ENCODE results near the gene CCDC197.
A peak's percentile ranks its signal among the peaks of the same experiment; 100 is the strongest.

The CCDC197 gene

GRCh38 chr14:93956514-93957332, 40.4 kb upstream of the CCDC197 start (continued):
- no peak for TF ChIP-seq ZBTB17 (tag by site-specific recombination; IDR thresholded peaks at IDR 0.05)
- TF ChIP-seq ZIC2 (tag by site-specific recombination; IDR thresholded peaks at IDR 0.05), result peak; percentile 94
- no peak for TF ChIP-seq YY2 (tag by site-specific recombination; IDR thresholded peaks at IDR 0.05)

GRCh38 chr14:93957333-93957710, 39.8 kb upstream of the CCDC197 start:
- H3K4me1 ChIP-seq (ENCODE audit: control insufficient read depth, insufficient read depth, low read length), result peaks cover 6% of the 10 kb centered on the region
- CTCF ChIA-PET, result interaction anchor here (1.7 kb wide), 1 partner anchor 18 kb away, joined by 8 read pairs; no protein-coding TSS in a partner anchor

GRCh38 chr14:93957751-93958566, 39.1 kb upstream of the CCDC197 start:
- CTCF ChIA-PET, result interaction anchor here (1.3 to 1.7 kb wide), 2 partner anchors 18 to 179 kb away, joined by 4 to 8 read pairs; no protein-coding TSS in a partner anchor
- no peaks in the 10 kb centered on the region for H3K9me3 ChIP-seq (ENCODE audit: control insufficient read depth, insufficient read depth, low read depth, low read length)
- H3K27ac ChIP-seq (ENCODE audit: extremely low read depth, low read depth, low read length), result no peak overlapping the region
- peaks cover 6% of the 10 kb centered on the region for H3K4me1 ChIP-seq (ENCODE audit: control insufficient read depth, insufficient read depth, low read length)
- peak; percentile 20; the same call in 1 of the 2 replicates for TF ChIP-seq GLIS1 (tag by site-specific recombination; IDR thresholded peaks at IDR 0.05)
- TF ChIP-seq ZNF211 (tag by site-specific recombination; IDR thresholded peaks at IDR 0.05; ENCODE audit: low read depth), result no peak
- no peak for TF ChIP-seq ZNF202 (tag by site-specific recombination; IDR thresholded peaks at IDR 0.05; ENCODE audit: borderline replicate concordance)
- no peak overlapping the region for H3K4me3 ChIP-seq (ENCODE audit: low read depth, low read length)
- POLR2A ChIA-PET, result no interaction called here
- no peaks in the 10 kb centered on the region for H3K36me3 ChIP-seq (ENCODE audit: control insufficient read depth in 2 of 2, insufficient read depth in 1 of 2, low read length in 2 of 2)

More at GRCh38 chr14:93957333-93957710, 39.8 kb upstream of the CCDC197 start:
- Histone ChIP-seq H3K27ac (ENCODE audit: extremely low read depth, low read depth, low read length) (no peak overlapping the region), H3K36me3 (ENCODE audit: control insufficient read depth in 2 of 2, insufficient read depth in 1 of 2, low read length in 2 of 2) (no peaks in the 10 kb centered on the region), H3K9me3 (ENCODE audit: control insufficient read depth, insufficient read depth, low read depth, low read length) (no peaks in the 10 kb centered on the region), H3K4me3 (ENCODE audit: low read depth, low read length) (no peak overlapping the region)
- POLR2A ChIA-PET, result no interaction called here
- TF ChIP-seq INSM2 (tag by site-specific recombination; IDR thresholded peaks at IDR 0.05), result no peak
- TF ChIP-seq ZNF777 (tag by site-specific recombination; IDR thresholded peaks at IDR 0.05; ENCODE audit: borderline replicate concordance), result no peak
- no peak for TF ChIP-seq ZBTB20 (tag by site-specific recombination; IDR thresholded peaks at IDR 0.05)
- TF ChIP-seq PRDM4 (tag by site-specific recombination; IDR thresholded peaks at IDR 0.05), result no peak

- CTCF ChIA-PET, result interaction anchor here (1.3 to 1.7 kb wide), 2 partner anchors 19 to 178 kb away, joined by 4 to 8 read pairs; no protein-coding TSS in a partner anchor
- H3K27ac ChIP-seq (ENCODE audit: extremely low read depth, low read depth, low read length), result no peak overlapping the region
- peaks cover 10% of the 10 kb centered on the region for H3K4me1 ChIP-seq (ENCODE audit: control insufficient read depth, insufficient read depth, low read length)
- no peaks in the 10 kb centered on the region for H3K9me3 ChIP-seq (ENCODE audit: control insufficient read depth, insufficient read depth, low read depth, low read length)
- H3K4me3 ChIP-seq (ENCODE audit: low read depth, low read length), result no peak overlapping the region
- H3K36me3 ChIP-seq (ENCODE audit: control insufficient read depth in 2 of 2, insufficient read depth in 1 of 2, low read length in 2 of 2), result no peaks in the 10 kb centered on the region
- POLR2A ChIA-PET, result interaction anchor here (1.2 kb wide), 1 partner anchor 122 kb away, joined by 3 read pairs; the partner anchor contains the start of genes DDX24 and IFI27L1
- TF ChIP-seq BCL11B (tag by site-specific recombination; IDR thresholded peaks at IDR 0.05; ENCODE audit: low read depth), result no peak
- no peak for TF ChIP-seq ZBTB1 (tag by site-specific recombination; IDR thresholded peaks at IDR 0.05)
- TF ChIP-seq ZNF274 (IDR thresholded peaks at IDR 0.05; ENCODE audit: low read length), result no peak
- no peak for TF ChIP-seq ZNF274 (tag by site-specific recombination; IDR thresholded peaks at IDR 0.05; ENCODE audit: borderline replicate concordance)
- TF ChIP-seq RBAK (tag by site-specific recombination; IDR thresholded peaks at IDR 0.05), result no peak
- TF ChIP-seq ZNF558 (tag by site-specific recombination; IDR thresholded peaks at IDR 0.05), result no peak
- no peak for TF ChIP-seq ZNF366 (tag by site-specific recombination; conservative IDR thresholded peaks at IDR 0.05)
- TF ChIP-seq ZNF521 (tag by site-specific recombination; IDR thresholded peaks at IDR 0.05), result no peak
- TF ChIP-seq ZNF548 (tag by site-specific recombination; IDR thresholded peaks at IDR 0.05), result no peak
- no peak for TF ChIP-seq KLF1 (tag by site-specific recombination; IDR thresholded peaks at IDR 0.05)
- TF ChIP-seq ZNF658 (tag by site-specific recombination; IDR thresholded peaks at IDR 0.05), result no peak
- TF ChIP-seq ZNF335 (tag by site-specific recombination; conservative IDR thresholded peaks at IDR 0.05), result no peak
Measured at GRCh38 chr14:93958567-93959238, 38.4 kb upstream of the CCDC197 start.
